Heart right ventricle (tissue), 16 donors: ENCODE measurements around the gene TMEM220. TPM values are rescaled to one million over a fixed set of nuclear protein-coding genes. Genes with fewer than 3 reads are reported as not detected.
A peak's percentile ranks its signal among the peaks of the same experiment; 100 is the strongest.
"Not testable (repeated sequence)": the region's sequence is repeated elsewhere in the genome, so short reads cannot be mapped to it uniquely, and the experiment has no call there.

Experiments
- ATAC-seq, 8 donors: fragments of 200-7000 bp; cut with Tn5 transposase; one replicate each; pipeline ENCODE4 v1.9.1; 2020; ENCODE audit warnings: mild to moderate bottlenecking in 8 of 8, moderate library complexity in 8 of 8, moderate number of reproducible peaks in 1 of 8
- DNase-seq, 2 donors: peaks; one replicate each; pipeline ENCODE4 v3.0.0-alpha.2; 2020
- H3K27ac ChIP-seq, 10 donors: fragments of 200-600 bp; sonication (generic) in 2 of 10; one replicate each; pipeline versions ENCODE4 v1.5.0 to v1.8.0; 2020 to 2022; ENCODE audit warnings: mild to moderate bottlenecking in 3 of 10
- H3K27me3 ChIP-seq, 7 donors: fragments of 200-600 bp; one replicate each; pipeline ENCODE4 v1.8.0; 2021 to 2022; ENCODE audit warnings: mild to moderate bottlenecking in 2 of 7
- H3K36me3 ChIP-seq, 9 donors: fragments of 200-600 bp; sonication (generic) in 1 of 9; one replicate each; pipeline versions ENCODE4 v1.5.0 to v1.8.0; 2020 to 2022; ENCODE audit warnings: mild to moderate bottlenecking in 2 of 9
- H3K4me1 ChIP-seq, 9 donors: fragments of 200-600 bp; sonication (generic) in 1 of 9; one replicate each; pipeline versions ENCODE4 v1.5.0 to v1.8.0; 2020 to 2022; ENCODE audit warnings: mild to moderate bottlenecking in 4 of 9
- H3K4me3 ChIP-seq, 10 donors: fragments of 200-600 bp; sonication (generic) in 2 of 10; one replicate each; pipeline versions ENCODE4 v1.5.0 to v1.8.0; 2020 to 2022; ENCODE audit warnings: mild to moderate bottlenecking in 7 of 10, moderate library complexity in 2 of 10
- H3K9me3 ChIP-seq, 11 donors: fragments of 200-600 bp in 10 of 11; sonication (generic) in 2 of 11; one replicate each; pipeline versions ENCODE4 v1.5.0 to v1.8.0; 2013 to 2022; ENCODE audit warnings: mild to moderate bottlenecking in 2 of 11, control low read depth in 1 of 11, moderate library complexity in 1 of 11
- CTCF ChIP-seq, 9 donors: fragments of 200-600 bp; sonication (generic) in 2 of 9; IDR thresholded peaks; one replicate each; pipeline versions ENCODE4 v1.5.0 to v1.8.0; 2021 to 2022; ENCODE audit warnings: antibody characterized with exemption in 9 of 9, mild to moderate bottlenecking in 5 of 9, moderate library complexity in 1 of 9
- WGBS, 2 donors: extraction: QIAGEN DNeasy Blood & Tissue Kit; methylation state at CpG; one replicate each; pipeline ENCODE4 v1.1.7; 2013; ENCODE audit warnings: inconsistent platforms in 1 of 2; 5-methylcytosine and 5-hydroxymethylcytosine counted together
- intact Hi-C, 10 donors: fragments of 100-400 bp; cut with DNase I; formaldehyde crosslinking; loops; one replicate each; pipeline versions ENCODE4 v1.11.1 to v1.14.2; 2022
- polyA plus RNA-seq, 2 donors: library from polyadenylated mRNA; stranded (reverse); fragments of 200-250 nt; gene quantifications; one replicate each; pipeline ENCODE4 v1.2.3, GENCODE V29; 2013
- total RNA-seq, 10 donors: library from RNA; stranded (reverse); fragmentation: NEBNext Ultra II Directional in 3 of 10; extraction: Animal tissue kit (Norgen Biotek cat#: 25700) in 3 of 10; gene quantifications; one replicate each; pipeline versions ENCODE4 v1.2.1 to v1.2.4, GENCODE V29; 2021 to 2023
- donor health status: Arrhythmogenic right ventricular cardiomyopathy.
- donor health status: ischemic (EF 13 %, LVEDD 7.1; RV severe dilation, severe dysfunction).
- donor health status: healthy with polysubstance abuse.
- donor health status: DM: no; HTN: yes; CAD: no.
- donor health status: DM: no; HTN: no; CAD: no.
- donor health status: ischemic (EF 25% LVEDD 6.9; RV normal size, moderate dysfunction).
- donor health status: ischemic (EF 25% LVEDD 5.7; RV mildly dilated, moderate dysfunction).
- donor health status: healthy.
- donor health status: DM: yes; HTN: yes; CAD: no.
- donor health status: Ischemic cardiomyopathy.
- donor health status: ischemic (EF 35%, LVEDD 5.7; RV mildly dilated, moderate dysfunction).
- donor health status: nonischemic (EF 11% LVEDD 7.7; RV severe dilation, severe dysfunction).
- donor health status: DM: yes; HTN: yes; CAD: no.
- donor health status: PGD.
- donor health status: ischemic (EF 29% LVEDD 5.4; RV normal size, mild dysfunction).
- donor health status: nonischemic (EF 23%, LVEDD 6.1; RV moderate dilation, normal function).

The TMEM220 gene
- total and polyA plus RNA-seq, 12 donors = 3.8 to 13.6 (median 7.6) TPM

GRCh38 chr17:10731408-10731879, 1.6 kb upstream of the TMEM220 start:
- ATAC-seq (no peak), DNase-seq (no peak)
- intact Hi-C loops = no loop called here
- TF ChIP-seq CTCF (IDR thresholded peaks at IDR 0.05) = no peak
- 97 to 98% methylated on average over 6 of the region's 6 CpGs for WGBS, 2 donors
- Histone ChIP-seq H3K27me3 (no peaks in the 10 kb centered on the region), H3K4me1 (peaks cover 0 to 13% (median 5%) of the 10 kb centered on the region in 9 donors), H3K27ac (no peak overlapping the region), H3K9me3 (no peaks in the 10 kb centered on the region), H3K36me3 (peaks cover 0 to 9% (median 0%) of the 10 kb centered on the region in 9 donors), H3K4me3 (no peak overlapping the region)

- H3K4me3 ChIP-seq = peak overlapping the region; percentile 65 to 88 (median 77)
- 20 to 21% methylated on average over 15 of the region's 15 CpGs for WGBS, 2 donors
- H3K27me3 ChIP-seq, ATAC-seq, H3K9me3 ChIP-seq, DNase-seq, intact Hi-C loops: not testable (repeated sequence)
- peaks cover 0 to 20% (median 0%) of the 10 kb centered on the region in 9 donors for H3K36me3 ChIP-seq
- H3K27ac ChIP-seq = peak overlapping the region; percentile 87 to 98 (median 93)
- peaks cover 0 to 13% (median 5%) of the 10 kb centered on the region in 9 donors for H3K4me1 ChIP-seq
These were observed 424 bp upstream of the TMEM220 start for GRCh38 chr17:10730247-10730646.

GRCh38 chr17:10728331-10728892, 1.4 kb downstream of the TMEM220 start:
- H3K4me3 ChIP-seq = peak overlapping the region in 2 of 10 donors; percentile 77 to 83
- H3K27me3 ChIP-seq = no peaks in the 10 kb centered on the region
- H3K4me1 ChIP-seq = peaks cover 0 to 13% (median 5%) of the 10 kb centered on the region in 9 donors
- DNase-seq = no peak
- peaks cover 0 to 39% (median 7%) of the 10 kb centered on the region in 9 donors for H3K36me3 ChIP-seq
- H3K9me3 ChIP-seq = no peaks in the 10 kb centered on the region
- H3K27ac ChIP-seq = peak overlapping the region in 5 of 10 donors; percentile 87 to 95 (median 93)
- TF ChIP-seq CTCF (IDR thresholded peaks at IDR 0.05) = no peak
- WGBS, 2 donors = 96 to 98% methylated on average over 10 of the region's 10 CpGs
- intact Hi-C loops = loop anchor here in 1 of 10 donors (2.0 kb wide), 1 partner anchor 32 kb away; the partner anchor contains the start of genes ADPRM and SCO1
- no peak for ATAC-seq

GRCh38 chr17:10727192-10727591, 2.6 kb downstream of the TMEM220 start:
- 86 to 93% methylated on average over 5 of the region's 5 CpGs for WGBS, 2 donors
- Histone ChIP-seq H3K4me3 (no peak overlapping the region), H3K36me3 (peaks cover 0 to 51% (median 9%) of the 10 kb centered on the region in 9 donors), H3K9me3 (no peaks in the 10 kb centered on the region), H3K27ac (no peak overlapping the region), H3K27me3 (no peaks in the 10 kb centered on the region), H3K4me1 (peaks cover 0 to 13% (median 5%) of the 10 kb centered on the region in 9 donors)
- no peak for DNase-seq
- TF ChIP-seq CTCF (IDR thresholded peaks at IDR 0.05) = no peak
- intact Hi-C loops = no loop called here
- no peak for ATAC-seq

- no peak overlapping the region for H3K27ac ChIP-seq
- intact Hi-C loops = no loop called here
- H3K9me3 ChIP-seq = no peaks in the 10 kb centered on the region
- no peaks in the 10 kb centered on the region for H3K27me3 ChIP-seq
- TF ChIP-seq CTCF (IDR thresholded peaks at IDR 0.05) = no peak
- peaks cover 0 to 13% (median 5%) of the 10 kb centered on the region in 9 donors for H3K4me1 ChIP-seq
- ATAC-seq = no peak
- H3K36me3 ChIP-seq = peaks cover 0 to 56% (median 9%) of the 10 kb centered on the region in 9 donors
- no peak for DNase-seq
- 61 to 71% methylated on average over 2 of the region's 2 CpGs for WGBS, 2 donors
- no peak overlapping the region for H3K4me3 ChIP-seq
These were observed 3.6 kb downstream of the TMEM220 start for GRCh38 chr17:10726196-10726595.
